Testis (tissue), 3 donors: ENCODE results near the gene U2AF2. TPM values are rescaled to one million over a fixed set of nuclear protein-coding genes. Genes with fewer than 3 reads are reported as not detected.

ENCODE experiments used
- DNase-seq: peaks from one replicate; pipeline ENCODE4 v3.0.0-alpha.2; 2019
- H3K27ac ChIP-seq, 2 donors: fragments of 200-600 bp; sonication (generic); one replicate each; pipeline ENCODE4 v1.5.1; 2019
- H3K27me3 ChIP-seq: fragments of 200-600 bp; sonication (generic); one replicate; pipeline ENCODE4 v1.5.1; 2019
- H3K36me3 ChIP-seq: fragments of 200-600 bp; sonication (generic); one replicate; pipeline ENCODE4 v1.5.1; 2017; ENCODE audit warnings: low read depth; ENCODE audit errors: missing control alignments
- H3K4me1 ChIP-seq: fragments of 200-600 bp; sonication (generic); one replicate; pipeline ENCODE4 v1.5.1; 2019
- H3K4me3 ChIP-seq, 2 donors: fragments of 200-600 bp; sonication (generic); one replicate each; pipeline ENCODE4 v1.5.1; 2017 to 2019
- H3K9me3 ChIP-seq: fragments of 200-600 bp; sonication (generic); one replicate; pipeline ENCODE4 v1.5.1; 2017
- CTCF ChIP-seq, 3 experiments: fragments of 450-650 bp in 2 of 3; fragments of 200-600 bp in 1 of 3; sonication (generic) in 1 of 3; IDR thresholded peaks; one replicate each; pipeline ENCODE4 v1.5.1; 2016 to 2019; ENCODE audit warnings: antibody characterized with exemption in 3 of 3, mild to moderate bottlenecking in 2 of 3, moderate library complexity in 1 of 3
- POLR2A ChIP-seq: fragments of 450-650 bp; IDR thresholded peaks from one replicate; pipeline ENCODE4 v1.6.1; 2017; ENCODE audit warnings: antibody characterized with exemption, mild to moderate bottlenecking, moderate library complexity
- WGBS, 2 donors: methylation state at CpG; one replicate each; pipeline ENCODE4 v1.1.5; 2018; 5-methylcytosine and 5-hydroxymethylcytosine counted together
- intact Hi-C: fragments of 100-400 bp; cut with DNase I; formaldehyde crosslinking; loops from one replicate; pipeline ENCODE4 v1.15.1; 2023; ENCODE audit warnings: low total_unique reads
- polyA plus RNA-seq: library from polyadenylated mRNA; stranded (reverse); fragments of 350-450 nt; fragmentation: Illumina TruSeq; extraction: RNeasy Lipid Tissue Mini Kit (QIAGEN cat#74804); gene quantifications from one replicate; pipeline ENCODE4 v1.2.3, GENCODE V29; 2014; ENCODE audit warnings: low read depth, low replicate concordance; ENCODE audit not compliant: insufficient read depth
- total RNA-seq, 2 donors: library from RNA; depleted of rRNA; stranded (reverse); fragments of >200 nt; gene quantifications; one replicate each; pipeline ENCODE4 v1.2.3, GENCODE V29; 2016

Gene U2AF2
- total and polyA plus RNA-seq, 3 donors from 2014 or later, result 163 to 281 (median 264) TPM

- intact Hi-C loops, result no loop called here
- H3K4me1 ChIP-seq, result peaks cover 27% of the 10 kb centered on the region
- H3K9me3 ChIP-seq, result no peaks in the 10 kb centered on the region
- H3K27ac ChIP-seq, result peak overlapping the region; percentile 89 to 93
- TF ChIP-seq POLR2A, result no peak
- TF ChIP-seq CTCF (IDR thresholded peaks at IDR 0.05), result no peak
- no peaks in the 10 kb centered on the region for H3K27me3 ChIP-seq
- no peaks in the 10 kb centered on the region for H3K36me3 ChIP-seq
- DNase-seq, result no peak
- 1% methylated on average over 15 of the region's 15 CpGs for WGBS, 2 donors
- peak overlapping the region; percentile 95 to 96 for H3K4me3 ChIP-seq
These were observed 11.0 kb upstream of the U2AF2 start for GRCh38 chr19:55643887-55644176.

DNA sequence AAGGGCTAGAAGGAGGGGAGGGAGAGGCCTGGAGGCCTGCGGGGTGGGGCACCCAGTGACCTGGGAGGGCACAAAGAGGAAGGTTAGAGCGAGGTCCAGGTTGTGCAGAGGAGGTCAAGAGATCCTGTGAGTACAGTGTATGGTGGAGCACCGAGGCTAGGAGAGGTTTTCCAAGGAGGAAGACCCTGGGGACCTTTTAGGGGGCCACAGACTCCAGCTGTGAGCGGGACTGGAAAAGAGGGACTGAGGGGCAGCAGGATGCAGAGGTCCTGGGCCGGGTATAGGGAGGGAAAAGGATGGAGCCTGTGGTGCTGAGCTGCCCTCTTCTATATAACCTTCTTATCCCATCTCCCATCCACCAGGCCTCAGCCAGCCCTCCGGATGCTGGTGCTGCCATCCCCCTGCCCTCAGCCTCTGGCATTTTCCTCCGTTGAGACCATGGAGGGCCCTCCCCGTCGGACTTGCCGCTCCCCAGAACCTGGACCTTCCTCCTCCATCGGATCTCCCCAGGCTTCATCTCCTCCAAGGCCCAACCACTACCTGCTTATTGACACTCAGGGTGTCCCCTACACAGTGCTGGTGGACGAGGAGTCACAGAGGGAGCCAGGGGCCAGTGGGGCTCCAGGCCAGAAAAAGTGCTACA lies 10.5 kb upstream of the U2AF2 start:
- Histone ChIP-seq H3K36me3 (no peaks in the 10 kb centered on the region), H3K4me3 (peak overlapping the region; percentile 95 to 96), H3K9me3 (no peaks in the 10 kb centered on the region), H3K4me1 (peaks cover 30% of the 10 kb centered on the region), H3K27ac (peak overlapping the region; percentile 89 to 93), H3K27me3 (no peaks in the 10 kb centered on the region)
- intact Hi-C loops, result no loop called here
- WGBS, 2 donors, result 43 to 50% methylated on average over 12 of the region's 12 CpGs
- no peak for TF ChIP-seq POLR2A
- TF ChIP-seq CTCF (IDR thresholded peaks at IDR 0.05), result no peak
- DNase-seq, result no peak

GRCh38 chr19:55644842-55645511 lies 9.9 kb upstream of the U2AF2 start:
- H3K9me3 ChIP-seq, result no peaks in the 10 kb centered on the region
- WGBS, 2 donors, result 78 to 86% methylated on average over 7 to 28 of the region's 28 CpGs
- no peak for DNase-seq
- no peaks in the 10 kb centered on the region for H3K27me3 ChIP-seq
- intact Hi-C loops, result no loop called here
- no peaks in the 10 kb centered on the region for H3K36me3 ChIP-seq
- H3K27ac ChIP-seq, result no peak overlapping the region
- H3K4me1 ChIP-seq, result peaks cover 31% of the 10 kb centered on the region
- H3K4me3 ChIP-seq, result no peak overlapping the region
- TF ChIP-seq CTCF (IDR thresholded peaks at IDR 0.05), result no peak
- no peak for TF ChIP-seq POLR2A

- intact Hi-C loops, result no loop called here
These were observed 9.3 kb upstream of the U2AF2 start for GRCh38 chr19:55645512-55645881.

More at GRCh38 chr19:55645512-55645881, 9.3 kb upstream of the U2AF2 start:
- DNase-seq, result no peak
- H3K9me3 ChIP-seq, result no peaks in the 10 kb centered on the region
- no peaks in the 10 kb centered on the region for H3K27me3 ChIP-seq
- H3K36me3 ChIP-seq, result no peaks in the 10 kb centered on the region
- 66% methylated on average over 5 of the region's 5 CpGs for WGBS, 2 donors
- H3K4me3 ChIP-seq, result no peak overlapping the region
- peaks cover 26% of the 10 kb centered on the region for H3K4me1 ChIP-seq
- no peak for TF ChIP-seq CTCF (IDR thresholded peaks at IDR 0.05)
- TF ChIP-seq POLR2A, result no peak
- no peak overlapping the region for H3K27ac ChIP-seq
